Skeletal muscle satellite cell (primary cell): ENCODE measurements around the gene CFAP46.
"Not testable (repeated sequence)": the region's sequence is repeated elsewhere in the genome, so short reads cannot be mapped to it uniquely, and the experiment has no call there.

Source experiments
- H3K27me3 ChIP-seq: 2 replicates; pipeline ENCODE4 v1.7.0; 2013; ENCODE audit warnings: low read length; ENCODE audit not compliant: control insufficient read depth, insufficient read depth
- H3K36me3 ChIP-seq: 2 replicates; pipeline ENCODE4 v1.7.0; 2013; ENCODE audit warnings: mild to moderate bottlenecking, control low read depth, low read length; ENCODE audit not compliant: insufficient read depth
- H3K4me1 ChIP-seq: 2 replicates; pipeline ENCODE4 v1.7.0; 2013; ENCODE audit warnings: low read length; ENCODE audit not compliant: control insufficient read depth, insufficient read depth
- H3K4me2 ChIP-seq: 2 replicates; pipeline ENCODE4 v1.7.0; 2013; ENCODE audit warnings: mild to moderate bottlenecking, low read length
- H3K4me3 ChIP-seq: 2 replicates; pipeline ENCODE4 v1.7.0; 2013; ENCODE audit warnings: low read length
- H3K9ac ChIP-seq: 2 replicates; pipeline ENCODE4 v1.7.0; 2013; ENCODE audit warnings: mild to moderate bottlenecking, low read depth, low read length, moderate library complexity
- H3K9me3 ChIP-seq: replicated peaks from 2 replicates; pipeline ENCODE4 v1.7.0; 2013; ENCODE audit warnings: mild to moderate bottlenecking, control low read depth, low read length

The CFAP46 gene

DNA sequence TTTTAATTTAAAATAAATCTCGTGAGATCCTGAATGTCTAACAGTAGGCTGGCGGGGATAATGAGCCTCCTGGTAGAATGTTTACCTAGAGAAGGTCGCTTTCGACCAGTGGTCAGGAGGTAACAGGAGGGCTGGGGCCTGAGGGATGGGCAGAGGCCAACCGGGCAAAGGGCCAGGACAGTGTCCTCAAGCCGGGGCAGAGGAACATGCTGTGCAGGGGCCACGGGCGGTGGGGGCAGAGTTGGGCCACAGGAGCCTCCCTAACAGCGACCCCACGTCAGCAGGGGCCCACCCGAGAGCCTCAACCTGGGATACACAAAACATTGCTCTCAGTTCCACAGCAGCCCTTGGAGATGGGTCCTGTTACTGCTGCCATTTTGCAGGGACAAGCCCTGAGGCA is 14.5 kb downstream of the CFAP46 start:
- no peaks in the 10 kb centered on the region for H3K36me3 ChIP-seq
- no peaks in the 10 kb centered on the region for H3K4me1 ChIP-seq
- H3K4me2 ChIP-seq = no peak overlapping the region
- peaks cover 16% of the 10 kb centered on the region for H3K27me3 ChIP-seq
- H3K4me3 ChIP-seq = no peak overlapping the region
- no peaks in the 10 kb centered on the region for H3K9me3 ChIP-seq
- no peak overlapping the region for H3K9ac ChIP-seq

DNA sequence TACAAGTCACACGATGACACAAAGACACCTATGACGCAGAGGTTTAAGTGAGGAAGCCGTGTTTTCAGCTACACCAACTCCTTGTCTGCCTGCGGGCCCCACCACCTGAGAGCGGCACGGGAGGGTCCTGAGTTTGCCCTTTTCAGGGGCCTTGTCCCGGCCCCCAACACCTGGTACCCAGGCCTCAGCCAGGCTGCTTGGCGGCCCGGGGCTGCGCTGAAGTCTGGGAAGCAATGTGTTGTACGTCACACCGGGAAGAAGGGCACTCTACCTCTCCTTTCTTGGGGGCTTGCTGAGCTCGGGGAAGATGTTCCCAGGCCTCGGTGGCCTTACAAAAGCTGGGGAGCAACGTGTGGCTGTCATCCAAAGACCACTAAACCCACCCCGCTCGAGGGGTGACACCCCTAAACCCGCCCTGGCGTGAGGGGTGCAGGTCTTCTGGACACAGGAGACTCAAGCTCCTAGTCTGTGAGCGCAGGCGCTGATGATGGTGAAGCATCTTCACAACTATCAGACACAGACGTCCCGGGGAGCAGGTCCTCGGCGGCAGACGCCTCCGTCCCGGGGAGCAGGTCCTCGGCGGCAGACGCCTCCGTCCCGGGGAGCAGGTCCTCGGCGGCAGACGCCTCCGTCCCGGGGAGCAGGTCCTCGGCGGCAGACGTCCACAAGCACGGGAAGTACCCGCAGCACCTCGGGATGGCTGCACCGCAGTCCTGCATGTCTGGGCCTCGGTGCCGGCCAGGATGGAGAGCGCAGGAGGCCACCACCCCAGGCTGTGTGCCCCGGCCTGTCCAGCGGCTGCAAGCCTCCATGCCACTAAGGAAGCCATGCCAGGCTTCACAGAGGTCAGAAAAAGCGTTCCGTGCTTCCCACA is 15.4 kb downstream of the CFAP46 start:
- peaks cover 16% of the 10 kb centered on the region for H3K27me3 ChIP-seq
- no peak overlapping the region for H3K9ac ChIP-seq
- no peak overlapping the region for H3K4me3 ChIP-seq
- no peak overlapping the region for H3K4me2 ChIP-seq
- H3K9me3 ChIP-seq = no peaks in the 10 kb centered on the region
- H3K36me3 ChIP-seq = no peaks in the 10 kb centered on the region
- no peaks in the 10 kb centered on the region for H3K4me1 ChIP-seq

DNA sequence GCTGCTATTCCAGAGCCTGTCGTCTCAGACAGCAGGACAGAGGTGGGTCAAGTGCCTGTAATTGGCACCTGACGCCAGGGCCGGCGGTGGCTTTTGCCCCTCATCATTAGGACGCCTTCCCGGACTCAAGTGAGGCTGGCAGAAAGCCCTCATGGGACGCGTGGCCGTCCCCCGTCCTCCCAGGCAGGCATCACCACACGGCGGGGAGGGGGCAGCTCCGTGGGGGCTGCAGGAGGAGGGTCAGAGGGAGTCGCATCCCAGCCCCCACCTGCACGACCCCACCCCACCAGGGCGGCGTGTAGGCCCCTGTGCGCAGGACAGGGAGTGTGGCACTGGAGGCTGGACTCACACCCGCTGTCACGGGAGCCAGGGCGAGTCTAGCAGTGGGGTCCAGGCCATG is 16.3 kb downstream of the CFAP46 start:
- Histone ChIP-seq H3K9me3 (no peaks in the 10 kb centered on the region), H3K4me2 (no peak overlapping the region), H3K9ac (no peak overlapping the region), H3K27me3 (peaks cover 16% of the 10 kb centered on the region), H3K4me1 (no peaks in the 10 kb centered on the region), H3K4me3 (no peak overlapping the region), H3K36me3 (no peaks in the 10 kb centered on the region)

DNA sequence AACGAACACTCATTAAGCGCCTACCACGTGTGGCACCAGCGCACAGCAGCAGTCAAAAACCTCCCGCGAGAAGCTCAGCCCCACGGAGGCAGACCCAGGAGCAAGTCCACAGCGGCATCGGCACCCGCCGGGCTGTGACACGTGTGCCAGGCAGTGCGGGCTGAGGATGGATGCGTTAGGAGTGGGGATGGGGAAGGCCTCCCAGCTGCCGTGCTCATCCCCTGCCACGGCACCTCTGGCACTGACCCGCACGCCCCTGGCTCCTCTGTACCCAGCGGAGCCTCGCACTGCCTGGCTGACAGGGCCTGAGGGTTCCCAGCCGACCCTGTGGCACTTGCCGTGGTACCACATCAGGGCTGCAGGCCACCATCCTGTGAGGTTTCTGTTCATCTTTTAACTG is 16.8 kb downstream of the CFAP46 start:
- no peak overlapping the region for H3K4me2 ChIP-seq
- H3K9me3 ChIP-seq = no peaks in the 10 kb centered on the region
- no peak overlapping the region for H3K4me3 ChIP-seq
- no peak overlapping the region for H3K9ac ChIP-seq
- peaks cover 16% of the 10 kb centered on the region for H3K27me3 ChIP-seq
- H3K4me1 ChIP-seq = no peaks in the 10 kb centered on the region
- H3K36me3 ChIP-seq = no peaks in the 10 kb centered on the region

DNA sequence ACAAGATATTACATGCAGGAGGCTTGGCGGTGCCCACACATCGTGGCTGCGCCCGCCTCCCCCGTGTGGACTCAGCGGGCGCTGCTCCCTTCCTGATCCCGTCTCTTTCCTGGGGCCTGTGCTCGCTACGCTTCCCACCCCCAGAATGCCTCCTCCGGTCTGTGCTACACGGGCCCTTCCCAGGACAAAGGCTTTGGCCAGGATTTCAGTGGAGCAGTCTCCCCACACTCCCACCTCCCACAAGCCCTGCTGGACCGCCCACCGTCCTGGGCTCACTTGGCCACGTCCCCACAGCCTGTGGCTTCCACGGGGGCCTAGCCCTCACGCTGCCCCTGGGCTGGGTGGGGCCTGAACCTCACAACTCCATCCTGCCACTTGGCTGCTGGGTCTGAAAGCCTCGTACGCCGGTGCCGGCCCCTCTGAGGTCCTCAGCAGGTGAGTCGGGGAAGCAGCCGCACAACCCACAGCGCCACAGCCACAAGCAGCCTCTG is 17.3 kb downstream of the CFAP46 start:
- Histone ChIP-seq H3K4me2 (no peak overlapping the region), H3K4me1 (no peaks in the 10 kb centered on the region), H3K9ac (no peak overlapping the region), H3K4me3 (no peak overlapping the region), H3K36me3 (no peaks in the 10 kb centered on the region), H3K9me3 (no peaks in the 10 kb centered on the region), H3K27me3 (peaks cover 16% of the 10 kb centered on the region)

DNA sequence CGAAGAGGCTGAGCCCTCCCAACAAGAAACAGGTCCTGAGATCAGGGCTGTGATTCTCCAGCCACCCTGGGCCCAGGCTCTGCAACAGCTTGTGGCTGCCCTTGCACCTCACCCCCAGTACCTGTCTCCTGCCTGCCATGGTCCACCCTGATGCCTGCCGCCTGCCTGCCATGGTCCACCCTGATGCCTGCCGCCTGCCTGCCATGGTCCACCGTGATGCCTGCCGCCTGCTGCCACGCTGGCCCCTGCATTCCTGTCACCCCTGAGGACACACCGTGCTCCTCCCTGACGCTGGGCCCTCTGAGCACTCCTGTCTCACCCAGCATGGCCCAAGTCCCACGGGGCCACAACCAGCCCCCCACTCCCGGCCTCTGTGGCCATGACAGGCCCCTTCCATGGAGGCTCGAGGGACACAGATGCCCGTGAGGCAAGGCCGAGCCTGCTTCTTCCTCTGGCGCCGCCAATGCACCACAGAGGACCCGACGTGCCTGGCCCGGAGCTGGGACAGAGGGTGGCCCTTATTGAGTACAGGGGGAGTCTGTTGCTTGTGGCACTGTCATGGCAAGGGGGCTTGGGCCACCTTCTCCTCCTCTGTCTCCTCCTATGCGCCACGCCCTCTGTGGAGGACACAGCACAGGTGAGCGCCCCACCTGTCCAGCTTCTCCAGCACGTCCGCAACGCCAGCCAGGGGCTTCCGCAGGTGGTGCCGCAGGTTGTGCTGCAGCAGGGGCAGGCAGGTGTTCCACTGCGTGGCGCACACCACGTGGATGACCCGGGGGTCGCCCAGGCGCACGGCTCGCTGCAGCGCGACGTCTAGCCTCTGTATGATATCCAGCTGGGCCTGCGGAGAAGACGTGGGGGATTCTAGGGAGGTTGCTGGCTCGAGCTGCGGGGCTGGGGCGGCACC is 18.1 kb downstream of the CFAP46 start:
- Histone ChIP-seq H3K36me3 (no peaks in the 10 kb centered on the region), H3K4me3 (no peak overlapping the region), H3K9me3 (no peaks in the 10 kb centered on the region), H3K9ac (no peak overlapping the region), H3K27me3 (peaks cover 16% of the 10 kb centered on the region), H3K4me1 (no peaks in the 10 kb centered on the region), H3K4me2 (no peak overlapping the region)

DNA sequence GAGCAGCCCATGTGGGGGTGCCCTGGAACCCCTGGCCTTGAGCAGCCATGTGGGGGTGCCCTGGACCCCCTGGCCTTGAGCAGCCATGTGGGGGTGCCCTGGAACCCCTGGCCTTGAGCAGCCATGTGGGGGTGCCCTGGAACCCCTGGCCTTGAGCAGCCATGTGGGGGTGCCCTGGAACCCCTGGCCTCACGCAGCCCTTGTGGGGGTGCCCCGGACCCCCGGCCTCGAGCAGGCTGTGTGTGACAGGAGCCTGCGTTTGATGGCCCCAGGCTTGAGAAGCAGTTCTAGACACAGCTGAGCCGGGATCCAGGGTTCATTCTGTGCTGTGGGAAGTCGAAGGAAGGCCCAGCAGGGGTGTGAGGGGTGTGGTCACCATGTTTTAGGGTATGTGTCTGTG is 19.0 kb downstream of the CFAP46 start:
- H3K36me3 ChIP-seq, H3K4me1 ChIP-seq, H3K9ac ChIP-seq, H3K9me3 ChIP-seq, H3K4me3 ChIP-seq, H3K4me2 ChIP-seq: not testable (repeated sequence)
- peaks cover 16% of the 10 kb centered on the region for H3K27me3 ChIP-seq

DNA sequence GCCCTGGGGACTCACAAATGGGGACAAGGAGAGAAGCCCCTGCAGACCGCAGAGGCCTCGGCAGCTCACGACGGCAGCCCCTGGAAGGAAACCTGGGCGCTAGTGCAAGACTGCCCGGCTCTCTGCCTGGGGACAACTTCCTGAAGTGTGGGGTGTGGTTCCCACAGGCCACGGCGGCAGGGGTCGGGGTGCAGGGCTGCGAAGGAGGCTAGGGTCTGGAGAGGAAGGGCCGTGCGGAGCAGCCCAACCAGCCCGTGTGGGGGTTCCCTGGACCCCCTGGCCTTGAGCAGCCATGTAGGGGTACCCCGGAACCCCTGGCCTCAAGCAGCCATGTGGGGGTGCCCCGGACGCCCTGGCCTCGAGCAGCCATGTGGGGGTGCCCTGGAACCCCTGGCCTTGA is 19.5 kb downstream of the CFAP46 start:
- Histone ChIP-seq H3K4me1 (no peaks in the 10 kb centered on the region), H3K9ac (no peak overlapping the region), H3K4me3 (no peak overlapping the region), H3K4me2 (no peak overlapping the region), H3K9me3 (no peaks in the 10 kb centered on the region), H3K36me3 (no peaks in the 10 kb centered on the region), H3K27me3 (peaks cover 16% of the 10 kb centered on the region)

DNA sequence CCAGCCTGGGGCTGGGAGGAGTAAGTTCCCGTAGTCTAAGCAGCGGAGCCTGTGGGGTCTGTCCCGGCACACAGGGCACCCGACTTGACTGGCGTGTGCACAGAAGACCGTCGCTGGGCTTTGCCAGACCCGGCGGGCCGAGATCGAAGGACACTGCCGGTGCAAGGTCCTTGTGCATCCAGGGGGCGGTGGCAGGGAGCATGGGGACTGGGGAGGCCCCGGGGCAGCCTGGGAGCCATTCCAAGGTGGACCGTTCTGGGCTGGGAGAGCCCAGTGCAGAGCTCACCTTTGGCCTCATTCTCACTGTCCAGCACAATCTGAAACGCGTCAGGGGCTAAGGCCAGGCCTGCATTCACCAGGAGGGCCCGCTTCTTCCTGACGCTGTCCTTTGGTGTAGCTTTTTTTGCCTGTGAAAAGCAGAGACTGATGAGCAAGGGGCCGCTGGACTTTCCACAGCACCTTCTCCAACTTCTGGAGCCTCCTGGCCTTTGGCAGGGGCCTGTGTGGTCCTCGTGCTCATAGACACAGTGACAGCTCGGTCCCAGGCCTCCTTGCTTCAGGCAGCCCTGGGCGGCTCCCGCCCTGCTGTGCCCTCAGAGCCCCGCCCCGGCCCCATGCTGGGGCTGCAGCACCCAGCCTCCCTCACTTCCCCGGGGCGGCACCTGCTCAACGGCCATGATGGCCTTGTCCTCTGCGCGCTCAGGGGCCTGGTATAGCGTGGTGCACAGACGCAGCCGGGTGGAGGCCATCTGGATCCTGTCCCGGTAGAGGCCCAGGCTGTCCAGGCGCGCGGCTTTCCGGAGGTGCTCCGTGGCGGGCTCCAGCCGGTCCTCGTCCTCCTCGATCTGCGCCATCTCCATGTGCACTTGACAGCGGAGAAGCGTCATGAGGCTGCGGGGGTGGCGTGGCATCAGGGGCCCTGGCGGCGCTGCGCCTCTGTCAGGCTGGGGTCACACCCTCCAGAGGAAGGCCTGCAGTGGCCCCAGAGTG is 20.3 kb downstream of the CFAP46 start:
- no peaks in the 10 kb centered on the region for H3K36me3 ChIP-seq

DNA sequence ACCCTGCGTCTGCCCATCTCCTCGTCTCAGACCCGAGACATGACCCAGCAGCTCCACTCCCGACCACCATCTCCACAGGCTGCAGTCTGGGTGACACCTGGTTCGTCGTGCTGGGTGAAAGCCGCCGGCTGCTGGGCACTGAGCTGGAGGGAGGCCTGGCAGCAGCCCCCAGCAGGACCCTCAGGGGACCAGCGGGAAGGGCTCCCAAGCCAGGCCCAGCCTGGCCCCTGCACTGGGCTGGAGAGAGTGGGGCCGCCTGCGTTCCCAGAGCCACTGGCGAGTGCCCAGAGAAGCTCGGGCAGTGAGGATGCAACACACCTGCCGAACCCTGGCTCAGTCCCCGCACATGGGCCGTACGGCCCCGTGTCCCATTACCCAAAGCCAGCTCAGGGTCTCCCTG is 21.3 kb downstream of the CFAP46 start:
- Histone ChIP-seq H3K36me3 (no peaks in the 10 kb centered on the region), H3K4me3 (no peak overlapping the region), H3K4me1 (no peaks in the 10 kb centered on the region), H3K27me3 (peaks cover 5% of the 10 kb centered on the region), H3K9ac (no peak overlapping the region), H3K4me2 (no peak overlapping the region), H3K9me3 (no peaks in the 10 kb centered on the region)

More for the DNA sequence above, 20.3 kb downstream of the CFAP46 start:
- no peak overlapping the region for H3K4me3 ChIP-seq
- H3K27me3 ChIP-seq = peaks cover 10% of the 10 kb centered on the region
- H3K9ac ChIP-seq = no peak overlapping the region
- H3K4me2 ChIP-seq = no peak overlapping the region
- H3K9me3 ChIP-seq = no peaks in the 10 kb centered on the region
- no peaks in the 10 kb centered on the region for H3K4me1 ChIP-seq
